ENCODE measurements around the gene RNF114. TPM values are rescaled to one million over a fixed set of nuclear protein-coding genes. Genes with fewer than 3 reads are reported as not detected.

RNF114 gene
- polyA plus RNA-seq, 3 donors: 128 to 164 (median 146) TPM

GRCh38 chr20:49937027-49937929 is 1.1 kb downstream of the RNF114 start:
- peaks cover 0 to 5% (median 0%) of the 10 kb centered on the region in 7 donors for H3K9me3 Mint-ChIP-seq
- H3K36me3 Mint-ChIP-seq: peaks cover 25 to 31% of the 10 kb centered on the region in 2 donors
- H3K27me3 ChIP-seq (ENCODE audit: control insufficient read depth in 2 of 2, insufficient read depth in 2 of 2, low read length in 2 of 2): no peaks in the 10 kb centered on the region
- peak overlapping the region; percentile 82 to 93 (median 93) for H3K4me3 ChIP-seq (replicated peaks in 1 of 3; ENCODE audit: low read depth in 2 of 3, low read length in 3 of 3)
- peak overlapping the region; percentile 95 to 98 (median 97) for H3K27ac Mint-ChIP-seq
- peaks cover 45 to 51% of the 10 kb centered on the region in 2 donors for H3K4me1 ChIP-seq (ENCODE audit: control insufficient read depth in 1 of 2, insufficient read depth in 2 of 2, low read length in 2 of 2)
- intact Hi-C loops (cut with micrococcal nuclease): loop anchor here in 1 of 2 donors (2.0 kb wide), 1 partner anchor 22 kb away; the partner anchor contains the start of gene SPATA2
- peaks cover 51% of the 10 kb centered on the region for H3K4me1 Mint-ChIP-seq
- peaks cover 0 to 2% (median 0%) of the 10 kb centered on the region in 3 donors for H3K27me3 Mint-ChIP-seq (ENCODE audit: low read depth in 3 of 3)
- 13% methylated on average over 12 of the region's 12 CpGs for WGBS (ENCODE audit: insufficient coverage)
- DNase-seq: peak in 2 of 3 donors; percentile 26 to 35
- H3K4me2 ChIP-seq (replicated peaks; ENCODE audit: extremely low read depth, low read length, poor library complexity, severe bottlenecking): peak overlapping the region; percentile 91
- TF ChIP-seq CTCF (IDR thresholded peaks at IDR 0.05): no peak
- H2AFZ ChIP-seq (ENCODE audit: insufficient read depth, low read depth, low read length, poor library complexity, severe bottlenecking): peak overlapping the region; percentile 88
- peaks cover 64% of the 10 kb centered on the region for H3K79me2 ChIP-seq (ENCODE audit: insufficient read depth, low read length)
- H3K27ac ChIP-seq (ENCODE audit: low read depth in 1 of 2, low read length in 2 of 2): peak overlapping the region; percentile 90 to 97
- H3K4me3 Mint-ChIP-seq: peak overlapping the region; percentile 94 to 98
- peaks cover 57% of the 10 kb centered on the region for H4K20me1 ChIP-seq (ENCODE audit: insufficient read depth, low read length)
- peak overlapping the region; percentile 95 for H3K9ac ChIP-seq (ENCODE audit: insufficient read depth, low read length, poor library complexity, severe bottlenecking)
- H3K36me3 ChIP-seq (replicated peaks in 1 of 2; ENCODE audit: control insufficient read depth in 1 of 2, insufficient read depth in 2 of 2, low read length in 2 of 2): peaks cover 17 to 35% of the 10 kb centered on the region in 2 donors
- no peaks in the 10 kb centered on the region for H3K9me3 ChIP-seq (replicated peaks in 1 of 2; ENCODE audit: control insufficient read depth in 1 of 2, insufficient read depth in 1 of 2, low read length in 2 of 2)

Data from CD14-positive monocyte (primary cell).